A673 (cell line): ENCODE data around the gene CAPN8. TPM values are rescaled to one million over a fixed set of nuclear protein-coding genes. Genes with fewer than 3 reads are reported as not detected.

Experiments
- BruUV-seq: library from RNA; stranded (reverse); fragments of 400-500 nt; replicated peaks from 2 replicates; lab custom pipeline; 2021; lab: Mats Ljungman, UMichigan
- CTCF ChIA-PET: fragments of 300-600 bp; sonication (Branson Sonifier 250); formaldehyde crosslinking; loops from one replicate; lab custom pipeline; 2022; ENCODE audit warnings: antibody characterized with exemption; lab: Charles Lee
- POLR2A ChIA-PET: fragments of 300-600 bp; sonication (Branson Sonifier 250); formaldehyde crosslinking; loops from one replicate; lab custom pipeline; 2022; ENCODE audit warnings: antibody characterized with exemption; ENCODE audit not compliant: low non-redundant PET; lab: Charles Lee
- DNase-seq: peaks from one replicate; pipeline ENCODE4 v3.0.0-alpha.2; 2015; ENCODE audit warnings: low spot score
- H3K27ac ChIP-seq: fragments of 200-600 bp; sonication (generic); 2 replicates; pipeline ENCODE4 v1.5.1; 2016; ENCODE audit warnings: mixed run types, low read depth, mild to moderate bottlenecking, mixed read lengths, antibody characterized with exemption, low read length; ENCODE audit not compliant: poor library complexity, severe bottlenecking
- H3K27me3 ChIP-seq: fragments of 200-600 bp; sonication (generic); replicated peaks from 2 replicates; pipeline ENCODE4 v1.6.1; 2017; ENCODE audit warnings: mixed run types, low read depth, mild to moderate bottlenecking, mixed read lengths, antibody characterized with exemption, low read length; ENCODE audit not compliant: insufficient read depth, poor library complexity
- H3K36me3 ChIP-seq: fragments of 200-600 bp; sonication (generic); 2 replicates; pipeline ENCODE4 v1.6.1; 2016; ENCODE audit warnings: mixed run types, mild to moderate bottlenecking, mixed read lengths, antibody characterized with exemption, low read length; ENCODE audit not compliant: insufficient read depth, poor library complexity, severe bottlenecking
- H3K4me1 ChIP-seq: fragments of 200-600 bp; sonication (generic); 2 replicates; pipeline ENCODE4 v1.6.1; 2017; ENCODE audit warnings: mixed run types, mild to moderate bottlenecking, mixed read lengths, antibody characterized with exemption, low read length; ENCODE audit not compliant: insufficient read depth, poor library complexity, severe bottlenecking
- H3K4me3 ChIP-seq: fragments of 200-600 bp; sonication (generic); 2 replicates; pipeline ENCODE4 v1.5.1; 2016; ENCODE audit warnings: low read depth, mixed run types, mild to moderate bottlenecking, mixed read lengths, low read length; ENCODE audit not compliant: poor library complexity, severe bottlenecking
- H3K9me3 ChIP-seq: fragments of 200-600 bp; sonication (generic); 2 replicates; pipeline ENCODE4 v1.6.1; 2016; ENCODE audit warnings: mixed run types, low read depth, mild to moderate bottlenecking, mixed read lengths, antibody characterized with exemption, low read length; ENCODE audit not compliant: poor library complexity, severe bottlenecking
- EZH2 ChIP-seq: fragments of 200-600 bp; sonication (generic); IDR thresholded peaks from 2 replicates; pipeline ENCODE4 v1.6.1; 2017; ENCODE audit warnings: borderline replicate concordance, low read depth, mild to moderate bottlenecking, mixed read lengths, antibody characterized with exemption, low read length; ENCODE audit not compliant: poor library complexity, severe bottlenecking
- intact Hi-C: fragments of 100-400 bp; cut with micrococcal nuclease; formaldehyde crosslinking; loops from one replicate; pipeline ENCODE4 v1.10.0; 2022; ENCODE audit not compliant: unreplicated experiment
- total RNA-seq: library from RNA; stranded (reverse); gene quantifications from 2 replicates; pipeline ENCODE4 v1.2.3, GENCODE V29; 2021
- TF ChIP-seq, protein P1 (sequence below): fragments of 300-800, 200-600 bp; sonication (generic); conservative IDR thresholded peaks from 2 replicates; pipeline ENCODE4 v1.5.1; 2017; ENCODE audit warnings: low read depth, mild to moderate bottlenecking, antibody characterized with exemption, low read length, moderate library complexity, mixed read lengths

Gene CAPN8
- total RNA-seq, 1 experiment from 2014 or later, result not detected

GRCh38 chr1:223711747-223712193 lies 46.3 kb upstream of the CAPN8 start:
- Histone ChIP-seq H3K27ac (peak overlapping the region; percentile 92), H3K4me1 (peaks cover 53% of the 10 kb centered on the region), H3K9me3 (no peaks in the 10 kb centered on the region), H3K36me3 (no peaks in the 10 kb centered on the region), H3K27me3 (no peaks in the 10 kb centered on the region), H3K4me3 (peak overlapping the region; percentile 75)
- intact Hi-C loops, result no loop called here
- CTCF ChIA-PET, result interaction anchor here (1.2 kb wide), 1 partner anchor 37 kb away, joined by 5 read pairs; no protein-coding TSS in a partner anchor
- DNase-seq, result no peak
- no TSS peak for BruUV-seq
- POLR2A ChIA-PET, result no interaction called here
- TF ChIP-seq, protein P1, sequence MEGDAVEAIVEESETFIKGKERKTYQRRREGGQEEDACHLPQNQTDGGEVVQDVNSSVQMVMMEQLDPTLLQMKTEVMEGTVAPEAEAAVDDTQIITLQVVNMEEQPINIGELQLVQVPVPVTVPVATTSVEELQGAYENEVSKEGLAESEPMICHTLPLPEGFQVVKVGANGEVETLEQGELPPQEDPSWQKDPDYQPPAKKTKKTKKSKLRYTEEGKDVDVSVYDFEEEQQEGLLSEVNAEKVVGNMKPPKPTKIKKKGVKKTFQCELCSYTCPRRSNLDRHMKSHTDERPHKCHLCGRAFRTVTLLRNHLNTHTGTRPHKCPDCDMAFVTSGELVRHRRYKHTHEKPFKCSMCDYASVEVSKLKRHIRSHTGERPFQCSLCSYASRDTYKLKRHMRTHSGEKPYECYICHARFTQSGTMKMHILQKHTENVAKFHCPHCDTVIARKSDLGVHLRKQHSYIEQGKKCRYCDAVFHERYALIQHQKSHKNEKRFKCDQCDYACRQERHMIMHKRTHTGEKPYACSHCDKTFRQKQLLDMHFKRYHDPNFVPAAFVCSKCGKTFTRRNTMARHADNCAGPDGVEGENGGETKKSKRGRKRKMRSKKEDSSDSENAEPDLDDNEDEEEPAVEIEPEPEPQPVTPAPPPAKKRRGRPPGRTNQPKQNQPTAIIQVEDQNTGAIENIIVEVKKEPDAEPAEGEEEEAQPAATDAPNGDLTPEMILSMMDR, result no peak
- no peak for TF ChIP-seq EZH2

DNA sequence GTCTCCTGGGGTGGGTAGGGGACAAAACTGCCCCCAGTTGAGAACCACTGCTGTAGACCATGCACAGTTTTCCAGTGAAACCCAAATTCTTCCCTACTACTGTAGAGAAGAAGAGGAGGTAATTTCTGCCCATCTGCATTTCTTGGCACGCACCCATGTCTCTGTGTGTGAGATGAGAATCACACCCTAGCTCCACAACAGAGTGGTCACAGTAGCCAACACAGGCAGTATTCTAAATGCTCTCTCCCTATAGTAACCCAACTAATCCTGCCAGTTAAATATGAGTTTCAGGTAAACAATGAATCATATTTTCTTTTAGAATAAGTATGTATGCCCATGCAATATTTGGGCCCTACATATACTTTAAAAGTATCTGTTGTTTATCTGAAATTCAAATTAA lies 45.7 kb upstream of the CAPN8 start:
- Histone ChIP-seq H3K4me3 (no peak overlapping the region), H3K9me3 (no peaks in the 10 kb centered on the region), H3K4me1 (peaks cover 53% of the 10 kb centered on the region), H3K27ac (no peak overlapping the region), H3K27me3 (no peaks in the 10 kb centered on the region), H3K36me3 (no peaks in the 10 kb centered on the region)
- ChIA-PET POLR2A (no interaction called here), CTCF (no interaction called here)
- TSS peak; percentile 50 for BruUV-seq
- intact Hi-C loops, result no loop called here
- no peak for TF ChIP-seq EZH2
- TF ChIP-seq, protein P1, result no peak
- DNase-seq, result peak; percentile 50

DNA sequence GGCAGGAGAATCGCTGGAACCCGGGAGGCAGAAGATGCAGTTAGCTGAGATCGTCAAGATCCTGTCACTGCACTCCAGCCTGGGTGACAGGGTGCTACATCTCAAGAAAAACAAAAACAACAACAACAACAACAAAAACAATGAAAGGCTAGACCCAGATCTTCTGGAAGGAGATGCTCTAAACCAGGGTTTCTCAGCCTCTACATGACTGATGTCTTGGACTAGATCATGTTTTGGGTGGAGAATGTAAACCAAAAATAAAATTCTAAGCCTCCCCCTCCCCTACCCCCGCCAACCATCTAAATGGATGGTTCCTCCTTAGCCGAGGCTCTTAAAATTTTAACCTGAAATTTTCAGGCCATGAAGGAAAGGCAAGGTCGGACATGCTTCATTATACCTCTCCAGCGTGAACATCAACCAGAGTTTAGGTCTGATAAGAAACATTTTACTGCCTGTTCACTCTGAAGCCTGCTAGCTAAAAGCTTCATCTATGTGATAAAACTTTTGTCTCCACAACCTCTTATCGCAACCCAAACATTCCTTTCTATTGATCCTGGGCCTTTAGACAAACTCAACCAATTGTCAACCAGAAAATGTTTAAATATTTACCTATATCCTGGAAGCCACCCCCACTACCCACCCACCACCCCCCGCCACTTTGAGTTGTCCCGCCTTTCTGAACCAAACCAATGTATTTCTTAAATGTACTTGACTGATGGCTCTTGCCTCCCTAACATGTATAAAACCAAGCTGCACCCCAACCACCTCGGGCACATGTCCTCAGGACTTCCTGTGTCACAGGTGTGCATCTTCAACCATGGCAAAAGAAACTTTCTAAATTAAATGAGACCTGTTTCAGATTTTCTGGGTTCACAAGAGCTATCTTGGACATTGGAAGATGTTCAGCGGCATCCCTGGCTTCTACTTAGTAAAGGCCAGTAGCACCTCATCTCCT lies 45.0 kb upstream of the CAPN8 start:
- H3K36me3 ChIP-seq, result no peaks in the 10 kb centered on the region
- CTCF ChIA-PET, result no interaction called here
- TF ChIP-seq, protein P1, result no peak
- DNase-seq, result no peak
- H3K4me3 ChIP-seq, result no peak overlapping the region
- H3K27ac ChIP-seq, result no peak overlapping the region
- H3K27me3 ChIP-seq, result no peaks in the 10 kb centered on the region
- peaks cover 53% of the 10 kb centered on the region for H3K4me1 ChIP-seq
- BruUV-seq, result no TSS peak
- intact Hi-C loops, result no loop called here
- POLR2A ChIA-PET, result no interaction called here
- H3K9me3 ChIP-seq, result no peaks in the 10 kb centered on the region
